ENCODE data around the gene LDLRAD2. TPM values are rescaled to one million over a fixed set of nuclear protein-coding genes. Genes with fewer than 3 reads are reported as not detected.

LDLRAD2 gene
- total and polyA plus RNA-seq, 4 donors = 0.12 to 2.7 (median 0.23) TPM; not detected in 1

GRCh38 chr1:21818656-21819055 is 6.6 kb downstream of the LDLRAD2 start:
- Histone ChIP-seq H3K27ac (ENCODE audit: low read depth in 1 of 2, low read length in 2 of 2) (no peak overlapping the region), H3K4me1 (ENCODE audit: control insufficient read depth in 4 of 4, insufficient read depth in 4 of 4, low read length in 3 of 4) (peaks cover 0 to 8% (median 0%) of the 10 kb centered on the region in 4 donors), H3K9ac (ENCODE audit: low read depth in 1 of 2, low read length in 2 of 2) (no peak overlapping the region), H3K27me3 (ENCODE audit: control insufficient read depth in 4 of 4, insufficient read depth in 4 of 4, low read length in 3 of 4) (no peaks in the 10 kb centered on the region), H3K9me3 (ENCODE audit: control insufficient read depth in 4 of 4, low read length in 3 of 4) (no peaks in the 10 kb centered on the region), H3K4me3 (ENCODE audit: low read depth in 1 of 3, low read length in 3 of 3) (no peak overlapping the region), H3K36me3 (ENCODE audit: control insufficient read depth in 4 of 4, insufficient read depth in 3 of 4, low read depth in 1 of 4, low read length in 3 of 4) (peaks cover 0 to 3% (median 0%) of the 10 kb centered on the region in 4 donors)
- no peak for TF ChIP-seq RAD21 (IDR thresholded peaks at IDR 0.05)
- TF ChIP-seq JUND (IDR thresholded peaks at IDR 0.05) = no peak
- no peak for TF ChIP-seq FOXA2 (IDR thresholded peaks at IDR 0.05)
- no peak for TF ChIP-seq HNF4A (conservative IDR thresholded peaks at IDR 0.05)
- no peak for TF ChIP-seq FOXA1 (IDR thresholded peaks at IDR 0.05)
- no peak for TF ChIP-seq REST (IDR thresholded peaks at IDR 0.05)
- TF ChIP-seq GABPA (IDR thresholded peaks at IDR 0.05 in 1 of 2, conservative IDR thresholded peaks at IDR 0.05 in 1 of 2) = no peak
- no peak for TF ChIP-seq EGR1 (IDR thresholded peaks at IDR 0.05; ENCODE audit: low read depth in 2 of 2)
- no peak for TF ChIP-seq TAF1 (conservative IDR thresholded peaks at IDR 0.05)
- TF ChIP-seq ATF3 (IDR thresholded peaks at IDR 0.05) = no peak
- no peak for TF ChIP-seq NR2F2 (IDR thresholded peaks at IDR 0.05)
- no peak for TF ChIP-seq CTCF (IDR thresholded peaks at IDR 0.05; ENCODE audit: low read depth, low read length, missing input control)
- no peak for TF ChIP-seq SP1 (IDR thresholded peaks at IDR 0.05)
- TF ChIP-seq ZBTB33 (IDR thresholded peaks at IDR 0.05) = no peak
- TF ChIP-seq YY1 (IDR thresholded peaks at IDR 0.05) = no peak
- TF ChIP-seq RXRA (IDR thresholded peaks at IDR 0.05) = no peak
- TF ChIP-seq HNF4G (IDR thresholded peaks at IDR 0.05) = no peak
- TF ChIP-seq, protein P1, sequence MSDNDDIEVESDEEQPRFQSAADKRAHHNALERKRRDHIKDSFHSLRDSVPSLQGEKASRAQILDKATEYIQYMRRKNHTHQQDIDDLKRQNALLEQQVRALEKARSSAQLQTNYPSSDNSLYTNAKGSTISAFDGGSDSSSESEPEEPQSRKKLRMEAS (IDR thresholded peaks at IDR 0.05) = no peak
- 32% methylated on average over 10 of the region's 10 CpGs for WGBS
- DNase-seq (ENCODE audit: low spot score) = peak; percentile 76
